ENCODE data around the gene PGLYRP3. TPM values are rescaled to one million over a fixed set of nuclear protein-coding genes. Genes with fewer than 3 reads are reported as not detected.
"Not testable (repeated sequence)": the region's sequence is repeated elsewhere in the genome, so short reads cannot be mapped to it uniquely, and the experiment has no call there.

The PGLYRP3 gene
- total RNA-seq, 1 donor from 2014 or later, result not detected

- DNase-seq, result no peak
- no peak for ATAC-seq (ENCODE audit: low read depth)
Measured at GRCh38 chr1:153347856-153348255, 35.1 kb upstream of the PGLYRP3 start.

GRCh38 chr1:153347049-153347448 lies 34.3 kb upstream of the PGLYRP3 start:
- H3K27ac Mint-ChIP-seq, POLR2A ChIA-PET: not testable (repeated sequence)
- peaks cover 47% of the 10 kb centered on the region for H3K27me3 Mint-ChIP-seq

More at GRCh38 chr1:153347856-153348255, 35.1 kb upstream of the PGLYRP3 start:
- ChIA-PET CTCF (interaction anchor here (1.0 kb wide), 1 partner anchor 147 kb away, joined by 3 read pairs; no protein-coding TSS in a partner anchor), POLR2A (no interaction called here)
- no peaks in the 10 kb centered on the region for H3K9me3 Mint-ChIP-seq
- intact Hi-C loops (cut with micrococcal nuclease), result no loop called here
- H3K27ac Mint-ChIP-seq, result no peak overlapping the region
- no peak for TF ChIP-seq CTCF (IDR thresholded peaks at IDR 0.05)
- H3K4me3 Mint-ChIP-seq, result no peak overlapping the region
- no peaks in the 10 kb centered on the region for H3K36me3 Mint-ChIP-seq (ENCODE audit: low read depth)
- H3K27me3 Mint-ChIP-seq, result peaks cover 40% of the 10 kb centered on the region
- peaks cover 21% of the 10 kb centered on the region for H3K4me1 Mint-ChIP-seq

GRCh38 chr1:153346077-153346723 lies 33.4 kb upstream of the PGLYRP3 start:
- ATAC-seq (ENCODE audit: low read depth) (no peak), DNase-seq (no peak)
- intact Hi-C loops (cut with micrococcal nuclease), result no loop called here
- no peak overlapping the region for H3K27ac Mint-ChIP-seq
- H3K4me1 Mint-ChIP-seq, result peaks cover 21% of the 10 kb centered on the region
- no peak for TF ChIP-seq CTCF (IDR thresholded peaks at IDR 0.05)
- peaks cover 47% of the 10 kb centered on the region for H3K27me3 Mint-ChIP-seq
- H3K9me3 Mint-ChIP-seq, result no peaks in the 10 kb centered on the region
- H3K36me3 Mint-ChIP-seq (ENCODE audit: low read depth), result no peaks in the 10 kb centered on the region
- POLR2A ChIA-PET, result no interaction called here
- CTCF ChIA-PET, result interaction anchor here (1.6 kb wide), 1 partner anchor 9 kb away, joined by 4 read pairs; no protein-coding TSS in a partner anchor
- H3K4me3 Mint-ChIP-seq, result peak overlapping the region; percentile 8

More at GRCh38 chr1:153347049-153347448, 34.3 kb upstream of the PGLYRP3 start:
- CTCF ChIA-PET; H3K9me3 Mint-ChIP-seq; intact Hi-C loops (cut with micrococcal nuclease); H3K4me3 Mint-ChIP-seq; H3K36me3 Mint-ChIP-seq (ENCODE audit: low read depth); DNase-seq; ATAC-seq (ENCODE audit: low read depth): not testable (repeated sequence)
- H3K4me1 Mint-ChIP-seq, result peaks cover 21% of the 10 kb centered on the region

- intact Hi-C loops (cut with micrococcal nuclease), result no loop called here
- POLR2A ChIA-PET, result no interaction called here
- no peak overlapping the region for H3K27ac Mint-ChIP-seq
- no peak for TF ChIP-seq CTCF (IDR thresholded peaks at IDR 0.05)
- H3K27me3 Mint-ChIP-seq, result peaks cover 51% of the 10 kb centered on the region
- CTCF ChIA-PET, result interaction anchor here (1.6 kb wide), 1 partner anchor 10 kb away, joined by 4 read pairs; no protein-coding TSS in a partner anchor
- peaks cover 21% of the 10 kb centered on the region for H3K4me1 Mint-ChIP-seq
- DNase-seq, result no peak
- no peaks in the 10 kb centered on the region for H3K9me3 Mint-ChIP-seq
- ATAC-seq (ENCODE audit: low read depth), result no peak
- peak overlapping the region; percentile 8 for H3K4me3 Mint-ChIP-seq
- no peaks in the 10 kb centered on the region for H3K36me3 Mint-ChIP-seq (ENCODE audit: low read depth)
Measured at GRCh38 chr1:153345187-153346076, 32.7 kb upstream of the PGLYRP3 start.

- no peaks in the 10 kb centered on the region for H3K36me3 Mint-ChIP-seq (ENCODE audit: low read depth)
- intact Hi-C loops (cut with micrococcal nuclease), result no loop called here
- H3K4me3 Mint-ChIP-seq, result no peak overlapping the region
- H3K4me1 Mint-ChIP-seq, result peaks cover 21% of the 10 kb centered on the region
- no peak for TF ChIP-seq CTCF (IDR thresholded peaks at IDR 0.05)
- H3K9me3 Mint-ChIP-seq, result no peaks in the 10 kb centered on the region
- H3K27ac Mint-ChIP-seq, result no peak overlapping the region
- ChIA-PET CTCF (no interaction called here), POLR2A (no interaction called here)
- peaks cover 45% of the 10 kb centered on the region for H3K27me3 Mint-ChIP-seq
- DNase-seq, result no peak
- no peak for ATAC-seq (ENCODE audit: low read depth)
Measured at GRCh38 chr1:153344718-153345025, 31.9 kb upstream of the PGLYRP3 start.
